IMR-90 (cell line): ENCODE results near the gene WASHC2C. TPM values are rescaled to one million over a fixed set of nuclear protein-coding genes. Genes with fewer than 3 reads are reported as not detected.
"Not testable (repeated sequence)": the region's sequence is repeated elsewhere in the genome, so short reads cannot be mapped to it uniquely, and the experiment has no call there.

ENCODE experiments used
- ATAC-seq: fragments of 200-7000 bp; cut with Tn5 transposase; 2 replicates; pipeline ENCODE4 v1.9.1; 2020; ENCODE audit warnings: low read depth, mild to moderate bottlenecking, moderate library complexity
- BruUV-seq: library from RNA; stranded (reverse); fragments of 400-500 nt; replicated peaks from 2 replicates; lab custom pipeline; 2021; lab: Mats Ljungman, UMichigan
- CTCF ChIA-PET: fragments of 300-600 bp; formaldehyde crosslinking; extraction: SDS; loops from one replicate; lab custom pipeline; 2021; ENCODE audit warnings: antibody characterized with exemption; lab: Yijun Ruan, JAX
- POLR2A ChIA-PET: fragments of 300-600 bp; sonication (Branson Sonifier 250); formaldehyde crosslinking; loops from one replicate; lab custom pipeline; 2022; ENCODE audit warnings: antibody characterized with exemption; ENCODE audit not compliant: unreplicated experiment; lab: Charles Lee
- DNase-seq: peaks from one replicate; pipeline ENCODE4 v3.0.0; 2013
- H2AFZ ChIP-seq: replicated peaks from 2 replicates; pipeline ENCODE3; 2013; ENCODE audit warnings: low read length, mild to moderate bottlenecking; ENCODE audit not compliant: poor library complexity
- H2AK5ac ChIP-seq: 2 replicates; pipeline ENCODE4 v1.6.1; 2013; ENCODE audit warnings: low read depth, low read length, inconsistent platforms
- H2AK9ac ChIP-seq: replicated peaks from 2 replicates; pipeline ENCODE3; 2013; ENCODE audit warnings: mild to moderate bottlenecking, low read depth, low read length, moderate library complexity; ENCODE audit not compliant: poor library complexity
- H2BK120ac ChIP-seq: 2 replicates; pipeline ENCODE4 v1.6.1; 2013; ENCODE audit warnings: low read depth, low read length, inconsistent platforms
- H2BK15ac ChIP-seq: 3 replicates; pipeline ENCODE4 v1.6.1; 2013; ENCODE audit warnings: low read depth, low read length, inconsistent platforms
- H2BK20ac ChIP-seq: 2 replicates; pipeline ENCODE4 v1.6.1; 2013; ENCODE audit warnings: low read depth, mild to moderate bottlenecking, inconsistent platforms, low read length, moderate library complexity
- H2BK5ac ChIP-seq: 2 replicates; pipeline ENCODE4 v1.6.1; 2013; ENCODE audit warnings: mild to moderate bottlenecking, low read depth, low read length, inconsistent platforms; ENCODE audit not compliant: poor library complexity, severe bottlenecking
- H3K14ac ChIP-seq: replicated peaks from 2 replicates; pipeline ENCODE4 v1.6.1; 2013; ENCODE audit warnings: low read depth, low read length, inconsistent platforms
- H3K18ac ChIP-seq: 2 replicates; pipeline ENCODE4 v1.6.1; 2013; ENCODE audit warnings: low read depth, low read length, control low read depth
- H3K23ac ChIP-seq: 2 replicates; pipeline ENCODE4 v1.6.1; 2013; ENCODE audit warnings: low read depth, low read length, inconsistent platforms
- H3K27ac ChIP-seq: 2 replicates; pipeline ENCODE4 v1.5.1; 2013; ENCODE audit warnings: mild to moderate bottlenecking, control low read depth, low read length; ENCODE audit not compliant: insufficient read depth
- H3K27me3 ChIP-seq: 2 replicates; pipeline ENCODE4 v1.6.1; 2013; ENCODE audit warnings: low read length; ENCODE audit not compliant: control insufficient read depth, insufficient read depth
- H3K36me3 ChIP-seq: 2 replicates; pipeline ENCODE4 v1.6.1; 2013; ENCODE audit warnings: low read length, mixed read lengths; ENCODE audit not compliant: control insufficient read depth, insufficient read depth
- H3K4ac ChIP-seq: 2 replicates; pipeline ENCODE4 v1.6.1; 2013; ENCODE audit warnings: low read depth, low read length, inconsistent platforms
- H3K4me1 ChIP-seq: 2 replicates; pipeline ENCODE4 v1.6.1; 2013; ENCODE audit warnings: low read length, mixed read lengths; ENCODE audit not compliant: control insufficient read depth, insufficient read depth
- H3K4me2 ChIP-seq: 2 replicates; pipeline ENCODE4 v1.6.1; 2013; ENCODE audit warnings: low read depth, mild to moderate bottlenecking, control low read depth, low read length, moderate library complexity
- H3K4me3 ChIP-seq: 2 replicates; pipeline ENCODE4 v1.5.1; 2013; ENCODE audit warnings: low read depth, mild to moderate bottlenecking, control low read depth, low read length, moderate library complexity; ENCODE audit not compliant: insufficient read depth
- H3K56ac ChIP-seq: 2 replicates; pipeline ENCODE4 v1.6.1; 2013; ENCODE audit warnings: low read length, inconsistent platforms; ENCODE audit not compliant: insufficient read depth; ENCODE audit errors: extremely low read depth
- H3K79me1 ChIP-seq, 2 experiments: 2 replicates each; pipeline ENCODE4 v1.6.1; 2013; ENCODE audit warnings: low read length in 2 of 2, inconsistent platforms in 1 of 2, low read depth in 1 of 2
- H3K9ac ChIP-seq: 2 replicates; pipeline ENCODE4 v1.6.1; 2013; ENCODE audit warnings: low read depth, low read length, control low read depth
- H3K9me1 ChIP-seq: 2 replicates; pipeline ENCODE4 v1.6.1; 2013; ENCODE audit warnings: low read length, inconsistent platforms; ENCODE audit not compliant: insufficient read depth
- H3K9me3 ChIP-seq: 2 replicates; pipeline ENCODE4 v1.6.1; 2013; ENCODE audit warnings: low read length; ENCODE audit not compliant: control insufficient read depth, insufficient read depth
- H4K20me1 ChIP-seq: 2 replicates; pipeline ENCODE4 v1.6.1; 2013; ENCODE audit warnings: low read length, inconsistent platforms; ENCODE audit not compliant: insufficient read depth
- H4K5ac ChIP-seq: 2 replicates; pipeline ENCODE4 v1.6.1; 2013; ENCODE audit warnings: mild to moderate bottlenecking, low read depth, low read length, control low read depth
- H4K8ac ChIP-seq, 2 experiments: 2 replicates each; pipeline ENCODE4 v1.6.1; 2013; ENCODE audit warnings: low read depth in 2 of 2, low read length in 2 of 2, control low read depth in 1 of 2, inconsistent platforms in 1 of 2
- H4K91ac ChIP-seq: 2 replicates; pipeline ENCODE4 v1.6.1; 2013; ENCODE audit warnings: low read depth, low read length, inconsistent platforms; ENCODE audit not compliant: insufficient read depth
- WGBS, 2 experiments: methylation state at CpG; one replicate each; pipeline versions ENCODE4 v1.1.5 to v1.1.7; 2013; ENCODE audit warnings: missing lambda C conversion rate in 2 of 2; ENCODE audit not compliant: insufficient read length in 1 of 2; ENCODE audit errors: extremely low coverage in 2 of 2; 5-methylcytosine and 5-hydroxymethylcytosine counted together
- dilution Hi-C: fragments of 300-500 bp; cut with HindIII; formaldehyde crosslinking; loops from one replicate; pipeline ENCODE4 v1.14.3; 2018; ENCODE audit warnings: low sequenced_read_pairs; ENCODE audit not compliant: unreplicated experiment
- in situ Hi-C: fragments of 300-500 bp; cut with MboI; formaldehyde crosslinking; loops from 3 replicates; pipeline ENCODE4 v1.14.3; 2019; ENCODE audit warnings: low sequenced_read_pairs, inconsistent platforms, mixed read lengths
- intact Hi-C: fragments of 100-400 bp; cut with micrococcal nuclease; formaldehyde crosslinking; loops from 2 replicates; pipeline ENCODE4 v1.10.0; 2022
- polyA plus RNA-seq, 3 experiments: library from polyadenylated mRNA; depleted of rRNA; stranded (reverse); fragments of >200 nt; gene quantifications; 2 replicates each; pipeline ENCODE4 v1.2.3, GENCODE V29; 2012; ENCODE audit warnings: low replicate concordance in 1 of 3
- total RNA-seq: library from RNA; depleted of rRNA; stranded (reverse); fragments of >200 nt; gene quantifications from 2 replicates; pipeline ENCODE4 v1.2.3, GENCODE V29; 2012

Gene WASHC2C
- total and polyA plus RNA-seq, 2 of the 4 experiments (the other 2 are of a cell fraction): 22.2 to 27.2 TPM

GRCh38 chr10:45678467-45678866 lies 48.6 kb upstream of the WASHC2C start:
- H3K79me1 ChIP-seq, ATAC-seq, BruUV-seq, H2BK120ac ChIP-seq, DNase-seq, H3K9ac ChIP-seq, CTCF ChIA-PET, dilution Hi-C loops, H3K4me1 ChIP-seq, H3K14ac ChIP-seq, H3K9me1 ChIP-seq, H2BK15ac ChIP-seq, H3K9me3 ChIP-seq, H2BK5ac ChIP-seq, H4K8ac ChIP-seq, H3K18ac ChIP-seq, H3K4ac ChIP-seq, H2BK20ac ChIP-seq, H3K36me3 ChIP-seq, H3K56ac ChIP-seq, H3K27me3 ChIP-seq, H4K5ac ChIP-seq, H3K27ac ChIP-seq, H2AFZ ChIP-seq, H4K20me1 ChIP-seq, H2AK5ac ChIP-seq, H4K91ac ChIP-seq, H2AK9ac ChIP-seq, H3K4me3 ChIP-seq, H3K4me2 ChIP-seq, H3K23ac ChIP-seq, intact Hi-C loops, POLR2A ChIA-PET: not testable (repeated sequence)
- in situ Hi-C loops: loop anchor here (10.0 kb wide), 1 partner anchor 214 kb away; no protein-coding TSS in a partner anchor
- no CpG with 5 or more reads among the region's 14 CpGs for WGBS, 2 experiments

- Histone ChIP-seq H4K5ac (peak overlapping the region; percentile 80; the same call in 1 of the 2 replicates), H2BK20ac (0 out of 2 replicates have a peak overlapping the region, but pooled peaks have one; percentile 67), H3K4me2 (peak overlapping the region; percentile 66), H3K4ac (0 out of 2 replicates have a peak overlapping the region, but pooled peaks have one; percentile 56), H4K8ac (peak overlapping the region; percentile 85 to 94; a peak in 3 of 4 replicates), H2BK5ac (peak overlapping the region; percentile 72), H2BK120ac (peak overlapping the region; percentile 74; the same call in 1 of the 2 replicates), H3K27ac (peak overlapping the region; percentile 59; the same call in 1 of the 2 replicates), H3K18ac (peak overlapping the region; percentile 81; the same call in 1 of the 2 replicates), H3K14ac (peak overlapping the region; percentile 71; the same call in 1 of the 2 replicates), H4K91ac (peak overlapping the region; percentile 26)
- H3K4me1 ChIP-seq, H3K23ac ChIP-seq, H3K27me3 ChIP-seq, dilution Hi-C loops, H3K9me3 ChIP-seq, H2AK5ac ChIP-seq, H3K9me1 ChIP-seq, intact Hi-C loops, H4K20me1 ChIP-seq, H3K36me3 ChIP-seq, H2BK15ac ChIP-seq, H2AFZ ChIP-seq, H3K9ac ChIP-seq, H2AK9ac ChIP-seq, BruUV-seq, H3K4me3 ChIP-seq, H3K56ac ChIP-seq, H3K79me1 ChIP-seq, POLR2A ChIA-PET: not testable (repeated sequence)
- in situ Hi-C loops: loop anchor here (10.0 kb wide), 1 partner anchor 245 kb away; no protein-coding TSS in a partner anchor
- no CpG with 5 or more reads among the region's 3 CpGs for WGBS, 2 experiments
- peak; percentile 92 for ATAC-seq
- CTCF ChIA-PET: interaction anchor here (0.6 kb wide), 1 partner anchor 245 kb away, joined by 4 read pairs; no protein-coding TSS in a partner anchor
- peak; percentile 18 for DNase-seq
These were observed 16.8 kb upstream of the WASHC2C start for GRCh38 chr10:45710200-45710796.
